C4-2B (cell line): Measurements from ENCODE around the gene TMEM123.

Experiments used
- H3K27ac ChIP-seq: fragments of 450-650 bp; 2 replicates; pipeline ENCODE4 v1.5.1; 2017
- ZFX ChIP-seq: fragments of 450-650 bp; IDR thresholded peaks from 2 replicates; pipeline ENCODE4 v1.6.1; 2017
- TF ChIP-seq, protein P1 (sequence below): fragments of 450-650 bp; conservative IDR thresholded peaks from 2 replicates; pipeline ENCODE4 v1.5.1; 2017; ENCODE audit warnings: mild to moderate bottlenecking

Gene TMEM123

DNA sequence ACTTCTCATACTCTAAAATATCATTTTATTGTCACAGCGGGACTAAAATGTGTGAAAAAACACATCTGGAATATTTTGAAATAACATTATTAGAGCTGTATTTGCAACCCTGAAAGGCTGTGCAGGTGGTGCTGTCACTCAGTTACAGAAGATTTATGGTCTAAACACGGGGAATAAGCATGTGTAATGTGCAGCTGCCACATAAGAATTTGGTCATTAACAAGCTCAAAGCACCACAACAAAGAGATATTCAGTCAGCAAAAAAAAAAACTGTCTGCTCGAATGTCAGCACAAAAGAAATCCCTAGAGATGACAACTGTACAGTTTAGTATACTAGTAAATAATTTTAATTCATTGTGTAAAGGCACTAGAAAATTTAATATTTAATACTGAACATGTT, 31.3 kb downstream of the TMEM123 start:
- H3K27ac ChIP-seq, result no peak overlapping the region
- TF ChIP-seq ZFX, result no peak
- TF ChIP-seq, protein P1, sequence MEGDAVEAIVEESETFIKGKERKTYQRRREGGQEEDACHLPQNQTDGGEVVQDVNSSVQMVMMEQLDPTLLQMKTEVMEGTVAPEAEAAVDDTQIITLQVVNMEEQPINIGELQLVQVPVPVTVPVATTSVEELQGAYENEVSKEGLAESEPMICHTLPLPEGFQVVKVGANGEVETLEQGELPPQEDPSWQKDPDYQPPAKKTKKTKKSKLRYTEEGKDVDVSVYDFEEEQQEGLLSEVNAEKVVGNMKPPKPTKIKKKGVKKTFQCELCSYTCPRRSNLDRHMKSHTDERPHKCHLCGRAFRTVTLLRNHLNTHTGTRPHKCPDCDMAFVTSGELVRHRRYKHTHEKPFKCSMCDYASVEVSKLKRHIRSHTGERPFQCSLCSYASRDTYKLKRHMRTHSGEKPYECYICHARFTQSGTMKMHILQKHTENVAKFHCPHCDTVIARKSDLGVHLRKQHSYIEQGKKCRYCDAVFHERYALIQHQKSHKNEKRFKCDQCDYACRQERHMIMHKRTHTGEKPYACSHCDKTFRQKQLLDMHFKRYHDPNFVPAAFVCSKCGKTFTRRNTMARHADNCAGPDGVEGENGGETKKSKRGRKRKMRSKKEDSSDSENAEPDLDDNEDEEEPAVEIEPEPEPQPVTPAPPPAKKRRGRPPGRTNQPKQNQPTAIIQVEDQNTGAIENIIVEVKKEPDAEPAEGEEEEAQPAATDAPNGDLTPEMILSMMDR, result no peak

DNA sequence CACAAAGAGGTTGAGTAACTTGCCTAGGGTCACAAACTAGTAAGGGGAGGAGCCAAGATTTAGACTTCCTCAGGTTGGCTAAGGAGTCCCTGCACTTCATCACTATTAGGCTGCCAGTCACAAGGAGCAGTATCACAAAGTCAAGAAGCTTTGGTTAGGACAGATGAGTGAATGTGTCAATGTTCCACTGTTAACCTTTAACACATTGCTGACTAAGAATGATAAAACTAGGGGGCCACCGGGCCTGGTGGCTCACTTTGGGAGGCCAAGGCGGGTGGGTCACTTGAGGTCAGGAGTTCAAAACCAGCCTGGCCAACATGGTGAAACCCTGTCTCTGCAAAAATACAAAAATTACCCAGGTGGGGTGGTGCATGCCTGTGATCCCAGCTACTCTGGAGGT, 32.0 kb downstream of the TMEM123 start:
- TF ChIP-seq ZFX, result no peak
- TF ChIP-seq, protein P1, result no peak
- H3K27ac ChIP-seq, result no peak overlapping the region

DNA sequence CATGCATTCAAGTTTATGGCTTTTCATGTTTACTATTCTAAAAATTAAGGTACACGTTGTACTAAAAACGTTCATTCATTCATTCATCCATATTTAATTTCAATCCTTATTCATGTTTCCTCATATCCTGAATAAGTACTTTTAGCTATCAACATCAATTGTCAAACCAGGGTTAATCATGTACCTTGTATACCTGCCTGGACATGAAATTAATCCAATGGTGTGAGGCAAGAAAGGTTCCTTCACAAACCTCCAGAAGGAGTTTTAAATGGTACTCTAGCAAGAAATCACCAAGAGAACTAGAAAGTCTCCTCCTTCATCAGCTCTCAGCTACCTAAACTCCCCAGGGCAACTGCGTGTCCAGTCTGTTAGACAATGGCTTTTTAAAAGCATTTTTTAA, 33.4 kb downstream of the TMEM123 start:
- TF ChIP-seq, protein P1, result no peak
- no peak for TF ChIP-seq ZFX

DNA sequence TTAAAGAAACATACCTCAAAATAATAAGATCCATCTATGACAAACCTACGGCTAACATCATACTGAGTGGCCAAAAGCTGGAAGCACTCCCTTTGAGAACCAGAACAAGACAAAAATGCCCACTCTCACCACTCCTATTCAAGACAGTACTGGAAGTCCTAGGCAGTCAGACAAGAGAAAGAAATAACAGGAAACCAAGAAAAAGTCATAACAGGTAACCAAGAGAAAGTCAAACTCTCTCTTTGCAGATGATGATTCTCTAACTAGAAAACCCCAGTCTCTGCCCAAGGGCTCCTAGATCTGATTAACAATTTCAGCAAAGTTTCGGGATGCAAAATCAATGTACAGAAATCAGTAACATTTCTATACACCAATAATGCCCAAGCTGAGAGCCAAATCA, 35.6 kb downstream of the TMEM123 start:
- no peak overlapping the region for H3K27ac ChIP-seq
- TF ChIP-seq, protein P1, result no peak
- no peak for TF ChIP-seq ZFX

More for the DNA sequence above, 33.4 kb downstream of the TMEM123 start:
- no peak overlapping the region for H3K27ac ChIP-seq

DNA sequence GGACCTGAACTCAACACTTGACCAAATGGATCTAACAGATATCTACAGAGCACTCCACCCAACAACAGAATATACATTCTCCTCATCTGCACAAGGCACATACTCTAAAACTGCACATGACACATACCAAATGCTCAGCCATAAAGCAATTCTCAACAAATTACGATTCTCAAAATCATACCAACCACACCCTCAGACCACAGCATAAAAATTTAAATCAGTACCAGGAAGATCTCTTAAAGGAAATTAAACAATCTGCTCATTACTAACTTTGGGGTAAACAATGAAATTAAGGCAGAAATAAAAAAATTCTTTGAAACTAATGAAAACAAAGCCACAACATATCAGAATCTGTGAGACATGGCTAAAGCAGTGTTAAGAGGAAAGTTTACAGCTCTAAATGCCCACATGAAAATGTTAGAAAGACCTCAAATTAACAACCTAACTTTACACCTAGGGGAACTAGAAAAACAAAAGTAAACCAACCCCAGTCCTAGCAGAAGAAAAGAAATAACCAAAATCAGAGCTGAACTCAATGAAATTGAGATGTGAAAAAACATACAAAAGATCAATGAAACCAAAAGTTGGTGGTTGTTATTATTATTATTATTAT, 37.2 kb downstream of the TMEM123 start:
- TF ChIP-seq, protein P1, result no peak
- TF ChIP-seq ZFX, result no peak
- no peak overlapping the region for H3K27ac ChIP-seq

DNA sequence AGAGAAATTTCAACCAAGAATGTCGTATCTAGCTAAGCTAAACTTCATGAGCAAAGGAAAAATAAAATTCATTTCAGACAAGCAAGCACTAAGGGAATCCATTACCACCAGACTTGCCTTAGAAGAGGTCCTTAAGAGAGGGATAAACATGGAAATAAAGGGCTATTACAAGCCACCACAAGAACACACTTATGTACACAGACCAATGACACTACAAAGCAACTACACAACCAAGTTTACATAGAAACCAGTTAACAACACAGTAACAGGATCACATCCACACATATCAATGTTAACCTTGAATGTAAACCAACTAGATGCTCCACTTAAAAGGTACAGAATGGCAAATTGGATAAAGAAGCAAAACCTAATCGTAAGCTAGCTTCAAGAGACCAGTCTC, 38.0 kb downstream of the TMEM123 start:
- H3K27ac ChIP-seq, result no peak overlapping the region

DNA sequence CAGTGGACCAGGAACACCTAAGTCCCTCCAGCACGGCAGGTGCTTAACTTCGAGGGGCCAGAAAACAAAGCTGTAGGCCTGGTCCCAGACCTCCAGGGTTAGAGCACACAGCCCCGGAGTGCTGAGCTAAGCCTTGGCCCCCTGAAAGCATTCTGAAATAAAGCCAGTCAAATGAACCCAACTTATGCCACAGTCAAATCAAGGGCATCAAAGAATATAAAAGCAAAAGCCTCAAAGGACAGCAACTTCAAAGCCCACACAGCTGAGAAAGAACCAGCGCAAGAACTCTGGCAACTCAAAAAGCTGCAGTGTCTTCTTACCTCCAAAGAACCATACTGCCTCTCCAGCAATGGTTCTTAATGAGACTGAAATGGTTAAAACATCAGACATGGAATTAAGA, 39.1 kb downstream of the TMEM123 start:
- no peak overlapping the region for H3K27ac ChIP-seq

More for the DNA sequence above, 38.0 kb downstream of the TMEM123 start:
- TF ChIP-seq ZFX, result no peak
- TF ChIP-seq, protein P1, result no peak

More for the DNA sequence above, 39.1 kb downstream of the TMEM123 start:
- no peak for TF ChIP-seq ZFX
- TF ChIP-seq, protein P1, result no peak
